Neural crest cell (in vitro differentiated cells): ENCODE measurements around the gene NVL. TPM values are rescaled to one million over a fixed set of nuclear protein-coding genes. Genes with fewer than 3 reads are reported as not detected.
A peak's percentile ranks its signal among the peaks of the same experiment; 100 is the strongest.

Experiments used
- DNase-seq: peaks from one replicate; pipeline ENCODE4 v3.0.0; 2021; ENCODE audit warnings: low read depth, mixed read lengths, low spot score
- H3K27ac Mint-ChIP-seq: one replicate; pipeline ENCODE4 v1.8.0; 2021; ENCODE audit warnings: mild to moderate bottlenecking, mixed read lengths; ENCODE audit not compliant: unreplicated experiment
- H3K27me3 Mint-ChIP-seq: 2 replicates; pipeline ENCODE4 v1.8.0; 2021; ENCODE audit warnings: low read depth, mild to moderate bottlenecking, mixed read lengths
- H3K36me3 Mint-ChIP-seq: 2 replicates; pipeline ENCODE4 v1.8.0; 2021; ENCODE audit warnings: low read depth, mild to moderate bottlenecking, mixed read lengths
- H3K4me1 Mint-ChIP-seq: 2 replicates; pipeline ENCODE4 v1.8.0; 2021; ENCODE audit warnings: mixed read lengths
- H3K4me3 Mint-ChIP-seq: one replicate; pipeline ENCODE4 v1.8.0; 2021; ENCODE audit warnings: mild to moderate bottlenecking, mixed read lengths
- H3K9me3 Mint-ChIP-seq: 2 replicates; pipeline ENCODE4 v1.8.0; 2021; ENCODE audit warnings: mixed read lengths
- CTCF ChIP-seq: fragments of 200-600 bp; sonication (generic); conservative IDR thresholded peaks from 2 replicates; pipeline ENCODE4 v1.5.0; 2021; ENCODE audit warnings: antibody characterized with exemption, mild to moderate bottlenecking
- total RNA-seq: library from RNA; stranded (reverse); gene quantifications from 2 replicates; pipeline ENCODE4 v1.2.1, GENCODE V29; 2021

Gene NVL
- total RNA-seq, 1 donor from 2014 or later: 51.2 TPM

- no peak for TF ChIP-seq CTCF
- peaks cover 16% of the 10 kb centered on the region for H3K4me1 Mint-ChIP-seq
- H3K4me3 Mint-ChIP-seq: no peak overlapping the region
- peaks cover 7% of the 10 kb centered on the region for H3K36me3 Mint-ChIP-seq
- no peaks in the 10 kb centered on the region for H3K27me3 Mint-ChIP-seq
- peak overlapping the region; percentile 68 for H3K27ac Mint-ChIP-seq
- no peak for DNase-seq
- H3K9me3 Mint-ChIP-seq: no peaks in the 10 kb centered on the region
These were observed 91.8 kb downstream of the NVL start for GRCh38 chr1:224238212-224238611.

- no peak for TF ChIP-seq CTCF
- H3K36me3 Mint-ChIP-seq: peaks cover 14% of the 10 kb centered on the region
- DNase-seq: no peak
- H3K4me3 Mint-ChIP-seq: no peak overlapping the region
- H3K9me3 Mint-ChIP-seq: no peaks in the 10 kb centered on the region
- no peaks in the 10 kb centered on the region for H3K27me3 Mint-ChIP-seq
- peaks cover 16% of the 10 kb centered on the region for H3K4me1 Mint-ChIP-seq
- no peak overlapping the region for H3K27ac Mint-ChIP-seq
These were observed 92.7 kb downstream of the NVL start for GRCh38 chr1:224237119-224237881.

- H3K9me3 Mint-ChIP-seq: no peaks in the 10 kb centered on the region
- DNase-seq: no peak
- TF ChIP-seq CTCF: no peak
- no peak overlapping the region for H3K4me3 Mint-ChIP-seq
- peaks cover 16% of the 10 kb centered on the region for H3K4me1 Mint-ChIP-seq
- H3K27me3 Mint-ChIP-seq: no peaks in the 10 kb centered on the region
- H3K27ac Mint-ChIP-seq: no peak overlapping the region
- H3K36me3 Mint-ChIP-seq: peaks cover 18% of the 10 kb centered on the region
These were observed 94.0 kb downstream of the NVL start for GRCh38 chr1:224235813-224236493.

- H3K4me3 Mint-ChIP-seq: no peak overlapping the region
- no peaks in the 10 kb centered on the region for H3K9me3 Mint-ChIP-seq
- DNase-seq: no peak
- peaks cover 9% of the 10 kb centered on the region for H3K4me1 Mint-ChIP-seq
- no peaks in the 10 kb centered on the region for H3K27me3 Mint-ChIP-seq
- peaks cover 19% of the 10 kb centered on the region for H3K36me3 Mint-ChIP-seq
- no peak for TF ChIP-seq CTCF
- no peak overlapping the region for H3K27ac Mint-ChIP-seq
These were observed 96.0 kb downstream of the NVL start for GRCh38 chr1:224234017-224234416.

- Mint-ChIP-seq H3K4me1 (no peaks in the 10 kb centered on the region), H3K9me3 (no peaks in the 10 kb centered on the region), H3K36me3 (peaks cover 15% of the 10 kb centered on the region), H3K27me3 (no peaks in the 10 kb centered on the region), H3K4me3 (no peak overlapping the region), H3K27ac (no peak overlapping the region)
- TF ChIP-seq CTCF: no peak
- DNase-seq: no peak
These were observed 103.0 kb downstream of the NVL start for GRCh38 chr1:224226849-224227502.
